M059J (cell line): ENCODE data around the gene RBBP4. TPM values are rescaled to one million over a fixed set of nuclear protein-coding genes. Genes with fewer than 3 reads are reported as not detected.
"Not testable (repeated sequence)": the region's sequence is repeated elsewhere in the genome, so short reads cannot be mapped to it uniquely, and the experiment has no call there.

Experiments
- DNase-seq: peaks from one replicate; pipeline ENCODE4 v3.0.0-alpha.2; 2012; ENCODE audit warnings: low read depth
- total RNA-seq: library from RNA; depleted of rRNA; stranded (reverse); fragments of >200 nt; shearing (Covaris generic); gene quantifications from 2 replicates; pipeline ENCODE4 v1.2.3, GENCODE V29; 2014

RBBP4 gene
- total RNA-seq, 1 experiment from 2014 or later, result 233 TPM

DNA sequence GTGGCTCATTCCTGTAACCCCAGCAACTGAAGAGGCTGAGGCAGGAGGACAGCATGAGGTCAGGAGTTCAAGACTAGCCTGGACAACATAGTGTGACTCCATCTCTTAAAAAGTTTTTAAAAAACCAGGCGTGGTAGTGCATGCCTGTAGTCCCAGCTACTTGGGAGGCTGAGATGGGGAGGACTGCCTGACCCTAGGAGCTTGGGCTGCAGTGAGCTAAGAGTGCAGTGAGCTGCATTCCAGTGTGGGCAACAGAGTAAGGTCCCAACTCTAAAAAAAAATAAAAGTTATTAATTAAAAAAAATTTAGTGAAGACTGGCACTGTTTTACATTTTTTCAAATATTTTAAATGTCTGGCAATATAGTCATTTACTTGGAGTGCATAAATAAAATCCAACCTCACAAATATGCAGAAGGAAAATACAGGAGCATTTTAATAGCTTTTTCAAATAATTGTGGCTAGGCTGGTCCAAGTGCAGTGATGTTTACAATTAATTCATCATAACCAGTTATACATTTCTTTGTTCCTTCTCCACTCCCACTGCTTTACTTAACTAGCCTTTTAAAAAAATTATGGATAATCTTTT is 11.4 kb upstream of the RBBP4 start:
- no peak for DNase-seq

DNA sequence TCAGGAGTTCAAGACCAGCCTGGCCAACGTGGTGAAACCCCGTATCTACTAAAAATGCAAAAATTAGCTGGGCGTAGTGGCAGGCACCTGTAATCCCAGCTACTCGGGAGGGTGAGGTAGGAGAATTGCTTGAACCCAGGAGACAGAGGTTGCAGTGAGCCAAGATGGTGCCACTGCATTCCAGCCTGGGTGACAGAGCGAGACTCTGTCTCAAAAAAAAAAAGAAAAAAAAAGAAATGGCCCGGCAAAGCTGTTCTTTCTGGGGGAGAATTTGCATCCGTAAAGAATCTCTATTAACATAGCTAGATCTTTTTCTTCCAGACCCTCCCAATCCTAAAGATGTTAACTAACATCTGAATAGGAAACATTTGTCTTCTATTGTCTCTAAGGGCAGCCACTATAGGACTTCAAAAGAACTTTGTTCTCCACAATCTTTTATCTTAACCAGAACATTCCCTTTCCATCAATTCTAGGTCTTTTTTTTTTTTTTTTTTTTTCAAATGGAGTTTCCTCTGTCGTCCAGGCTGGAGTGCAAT is 8.6 kb upstream of the RBBP4 start:
- not testable (repeated sequence) for DNase-seq

DNA sequence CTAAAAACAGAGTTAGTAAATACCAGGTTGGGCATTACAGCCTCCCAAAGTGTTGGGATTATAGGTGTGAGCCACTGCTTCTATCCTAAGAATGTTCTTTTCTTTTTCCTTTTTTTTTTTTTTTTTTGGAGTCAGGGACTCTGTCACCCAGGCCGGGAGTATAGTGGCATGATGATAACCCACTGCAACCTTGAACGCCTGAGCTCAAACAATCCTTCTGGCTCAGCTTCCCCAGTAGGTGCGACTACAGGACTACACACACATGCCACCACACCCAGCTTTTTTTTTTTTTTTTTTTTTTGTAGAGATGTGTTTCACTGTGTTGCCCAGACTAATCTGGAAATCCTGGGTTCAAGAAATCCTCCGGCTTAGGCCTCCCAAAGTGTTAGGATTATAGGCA is 6.6 kb upstream of the RBBP4 start:
- no peak for DNase-seq

DNA sequence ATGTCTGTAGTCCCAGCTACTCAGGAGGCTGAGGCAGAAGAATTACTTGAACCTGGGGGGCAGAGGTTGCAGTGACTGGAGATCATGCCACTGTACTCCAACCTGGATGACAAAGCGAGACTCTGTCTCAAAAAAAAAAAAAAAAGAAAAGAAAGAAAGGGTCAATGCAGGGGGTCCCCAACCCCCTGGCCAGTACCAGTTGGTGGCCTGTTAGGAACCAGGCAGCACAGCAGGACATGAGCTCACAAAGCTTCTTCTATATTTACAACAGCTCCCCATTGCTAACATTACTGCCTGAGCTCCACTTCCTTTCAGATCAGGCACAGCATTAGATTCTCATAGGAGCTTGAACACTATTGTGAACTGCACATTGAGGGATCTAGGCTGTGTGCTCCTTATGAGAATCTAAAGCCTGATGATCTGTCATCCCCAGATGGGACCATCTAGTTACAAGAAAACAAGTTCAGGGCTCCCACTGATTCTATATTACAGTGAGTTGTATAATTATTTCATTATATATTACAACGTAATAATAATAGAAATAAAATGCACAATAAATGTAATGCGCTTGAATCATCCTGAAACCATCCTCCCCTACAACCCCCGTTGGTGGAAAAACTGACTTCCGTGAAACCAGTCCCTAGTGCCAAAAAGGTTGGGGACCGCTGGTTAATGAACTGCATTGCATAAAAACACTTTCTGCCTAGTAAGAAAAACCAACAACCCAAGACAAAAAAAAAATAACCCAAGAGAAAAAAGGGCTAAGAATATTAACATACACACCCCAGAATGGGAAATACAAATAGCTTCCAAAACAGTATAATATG is 3.5 kb upstream of the RBBP4 start:
- no peak for DNase-seq

DNA sequence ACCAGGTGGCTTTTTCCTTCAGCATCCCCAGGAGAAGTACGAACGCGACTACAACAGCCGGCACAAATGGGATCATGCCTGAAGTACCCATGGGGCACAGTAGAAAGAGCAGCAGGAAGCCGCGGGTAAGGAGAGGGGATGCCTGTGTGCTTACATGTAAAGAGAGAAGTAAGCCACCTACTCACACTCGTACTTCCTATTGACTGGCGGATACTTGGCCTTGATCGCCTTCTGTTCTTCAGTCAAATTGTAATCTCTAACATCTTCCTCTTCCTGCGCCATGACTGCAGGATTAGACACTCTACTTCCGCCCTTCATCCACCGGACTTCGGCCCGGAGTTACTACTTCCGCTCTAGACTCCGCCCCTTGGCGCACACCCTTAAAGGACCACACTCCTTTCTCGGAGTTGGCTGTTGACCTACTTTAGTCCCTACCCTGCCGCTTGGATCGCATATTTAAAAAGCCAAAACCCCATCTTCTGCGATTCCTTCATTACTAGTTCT is 708 bp upstream of the RBBP4 start, which contains the start of gene ZBTB8OS:
ZBTB8OS (minus strand) TSS at position 303 of the 504 bp plus-strand sequence; CDS start at position 282, 21 bp downstream.
- DNase-seq, result peak; percentile 96

DNA sequence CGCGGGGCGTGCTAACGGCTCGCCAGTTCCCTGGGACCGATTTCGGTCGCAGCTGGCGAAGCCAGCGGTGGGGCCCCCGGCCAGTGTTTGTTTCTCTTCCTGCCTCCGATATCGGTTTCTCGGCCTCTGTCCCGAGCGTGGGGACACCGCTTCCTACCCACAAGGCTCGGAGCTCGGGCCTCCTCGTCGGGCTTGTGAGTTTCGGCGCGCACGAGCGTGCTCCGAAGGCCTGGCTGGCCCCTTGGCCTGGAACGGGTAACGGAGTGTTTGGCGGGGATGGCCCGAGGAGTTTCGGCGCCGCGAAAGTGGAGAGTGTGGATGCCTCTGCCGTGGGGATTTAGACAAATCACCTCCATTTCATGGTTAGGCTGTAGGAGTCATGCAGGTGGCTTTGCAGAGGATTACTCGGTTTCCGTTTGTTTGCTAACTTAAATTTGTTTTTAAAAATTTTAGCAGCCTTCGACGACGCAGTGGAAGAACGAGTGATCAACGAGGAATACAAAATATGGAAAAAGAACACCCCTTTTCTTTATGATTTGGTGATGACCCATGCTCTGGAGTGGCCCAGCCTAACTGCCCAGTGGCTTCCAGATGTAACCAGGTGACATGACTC is 559 bp downstream of the RBBP4 start:
- DNase-seq, result no peak

DNA sequence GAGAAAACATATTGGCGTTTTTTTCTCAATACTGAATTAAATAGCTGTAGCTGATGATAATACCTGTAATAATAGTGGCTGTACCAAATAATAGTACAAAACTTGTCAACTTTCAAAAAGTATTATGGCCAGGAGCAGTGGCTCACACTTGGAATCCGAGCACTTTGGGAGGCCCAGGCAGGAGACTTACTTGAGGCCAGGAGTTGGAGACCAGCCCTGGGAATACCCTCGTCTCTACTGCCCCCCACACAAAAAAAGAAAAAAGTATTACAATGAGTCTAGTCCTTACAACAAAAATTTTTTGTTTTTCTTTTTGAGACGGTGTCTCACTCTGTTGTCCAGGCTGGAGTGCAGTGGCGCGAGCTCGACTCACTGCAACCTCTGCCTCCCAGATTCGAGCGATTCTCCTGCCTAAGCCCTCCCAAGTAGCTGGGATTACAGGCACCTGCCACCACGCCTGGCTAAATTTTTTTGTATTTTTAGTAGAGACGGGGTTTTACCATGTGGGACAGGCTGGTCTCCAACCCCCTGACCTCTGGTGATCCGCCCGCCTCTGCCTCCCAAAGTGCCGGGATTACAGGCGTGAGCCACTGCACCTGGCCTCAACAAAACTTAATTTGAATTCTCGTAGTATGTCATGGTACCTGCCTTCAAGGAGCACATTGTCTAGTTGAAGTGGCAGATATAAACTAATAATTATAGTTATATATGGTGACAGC is 1.4 kb downstream of the RBBP4 start:
- DNase-seq, result no peak

DNA sequence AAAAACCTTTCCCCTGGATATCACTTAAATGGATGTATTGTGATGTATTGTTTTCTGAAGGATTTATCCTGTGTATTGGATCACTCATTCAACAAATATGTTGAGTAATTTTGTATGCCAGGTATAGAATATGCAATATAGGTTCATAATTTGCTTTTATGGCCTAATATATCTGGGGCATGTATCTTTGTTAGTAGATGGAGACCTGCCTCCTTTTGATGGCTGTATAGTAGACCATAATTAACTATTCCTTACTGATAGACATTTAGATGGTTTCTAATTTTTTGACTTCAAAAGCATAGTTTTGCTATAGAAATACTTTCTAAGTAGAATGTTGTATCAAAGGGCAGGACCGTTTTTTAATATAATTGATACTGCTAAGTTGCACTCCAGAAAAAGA is 8.6 kb downstream of the RBBP4 start:
- DNase-seq, result no peak

DNA sequence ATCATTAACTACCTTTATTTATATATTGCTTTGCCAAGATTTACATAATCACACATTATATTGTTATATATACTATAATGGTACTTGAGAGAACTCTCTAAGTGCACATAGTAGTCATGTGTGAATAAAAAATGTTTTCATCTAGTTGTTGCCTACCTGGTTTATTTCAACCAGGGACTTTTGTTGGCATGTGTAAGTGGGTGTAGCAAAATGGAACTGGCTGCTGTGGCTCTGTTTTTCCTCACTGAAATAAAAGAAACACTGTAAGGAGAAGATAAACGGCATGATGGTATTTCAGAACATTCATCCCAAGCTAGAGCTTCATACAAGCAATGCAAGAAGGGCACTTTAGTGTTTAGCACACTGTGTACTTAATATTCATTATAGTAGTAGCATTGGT is 14.9 kb downstream of the RBBP4 start:
- no peak for DNase-seq

DNA sequence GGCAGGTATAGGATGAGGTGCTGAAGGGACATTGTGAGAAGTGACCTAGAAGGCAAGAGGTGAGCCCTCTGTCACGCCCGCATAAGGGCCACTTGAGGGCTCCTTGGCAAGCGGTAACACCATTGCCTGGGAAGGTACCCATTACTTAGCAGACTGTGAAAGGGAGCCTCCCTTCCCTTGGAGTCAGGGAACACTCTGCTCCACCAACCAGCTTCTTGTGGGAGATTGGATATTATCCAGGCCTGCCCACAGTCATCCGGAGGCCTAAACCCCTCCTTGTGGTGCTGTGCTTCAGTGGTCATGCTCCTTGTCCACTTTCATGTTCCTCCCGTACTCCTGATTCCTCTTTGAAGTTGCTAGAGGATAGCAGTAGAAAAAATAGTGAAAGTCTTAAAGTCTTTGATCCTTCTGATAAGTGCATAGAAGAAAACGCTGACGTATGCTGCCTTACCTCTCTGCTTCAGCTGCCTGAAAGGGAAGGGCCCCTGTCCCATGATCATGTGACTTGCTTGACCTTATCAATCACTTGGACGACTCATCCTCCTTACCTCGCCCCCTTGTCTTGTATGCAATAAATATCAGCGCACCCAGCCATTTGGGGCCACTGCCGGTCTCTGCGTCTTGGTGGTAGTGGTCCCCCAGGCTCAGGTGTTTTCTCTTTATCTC is 16.0 kb downstream of the RBBP4 start:
- no peak for DNase-seq

DNA sequence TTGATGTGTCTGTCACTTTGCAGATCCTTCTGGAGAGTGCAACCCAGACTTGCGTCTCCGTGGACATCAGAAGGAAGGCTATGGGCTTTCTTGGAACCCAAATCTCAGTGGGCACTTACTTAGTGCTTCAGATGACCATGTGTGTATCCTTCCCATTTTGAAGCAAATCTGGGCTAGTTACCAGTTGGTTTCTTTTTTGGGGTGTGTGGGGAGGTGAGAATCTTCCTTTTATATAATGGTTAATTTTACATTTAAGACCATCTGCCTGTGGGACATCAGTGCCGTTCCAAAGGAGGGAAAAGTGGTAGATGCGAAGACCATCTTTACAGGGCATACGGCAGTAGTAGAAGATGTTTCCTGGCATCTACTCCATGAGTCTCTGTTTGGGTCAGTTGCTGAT is 17.7 kb downstream of the RBBP4 start:
- not testable (repeated sequence) for DNase-seq

DNA sequence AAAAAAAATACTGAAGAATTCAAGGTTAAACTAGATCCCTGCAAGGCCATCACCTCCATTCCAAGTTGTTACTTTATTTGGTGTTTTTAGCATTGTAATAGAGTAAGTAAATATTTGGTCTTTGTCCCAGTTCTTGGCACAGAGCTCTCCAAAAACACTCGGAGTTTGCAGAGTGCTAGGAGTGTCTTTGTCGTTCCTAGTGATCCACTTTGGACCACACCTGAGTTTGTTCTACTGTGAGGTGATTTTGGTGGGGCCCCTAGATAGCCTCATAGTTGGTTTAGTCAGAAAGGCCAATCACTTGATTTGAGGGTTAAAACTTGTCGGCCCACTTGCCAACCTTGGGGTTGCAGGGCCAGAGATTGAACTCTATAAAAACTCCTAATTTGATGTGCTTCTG is 25.9 kb downstream of the RBBP4 start:
- no peak for DNase-seq

DNA sequence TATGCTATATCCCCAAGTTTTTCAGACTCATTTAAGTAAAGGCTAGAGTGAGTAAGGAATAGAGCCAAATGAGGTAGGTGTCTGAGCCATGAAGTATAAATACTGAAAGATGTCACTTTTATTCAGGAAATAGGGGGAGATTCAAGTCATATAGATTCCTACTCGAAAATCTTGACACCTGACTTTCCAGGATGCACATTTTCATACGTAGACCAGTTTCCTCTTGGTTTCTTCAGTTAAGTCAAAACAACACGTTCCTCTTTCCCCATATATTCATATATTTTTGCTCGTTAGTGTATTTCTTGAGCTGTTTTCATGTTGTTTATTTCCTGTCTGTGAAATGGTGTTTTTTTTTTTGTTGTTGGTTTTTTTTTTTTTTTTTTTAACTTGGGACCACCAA is 29.0 kb downstream of the RBBP4 start:
- DNase-seq, result not testable (repeated sequence)

DNA sequence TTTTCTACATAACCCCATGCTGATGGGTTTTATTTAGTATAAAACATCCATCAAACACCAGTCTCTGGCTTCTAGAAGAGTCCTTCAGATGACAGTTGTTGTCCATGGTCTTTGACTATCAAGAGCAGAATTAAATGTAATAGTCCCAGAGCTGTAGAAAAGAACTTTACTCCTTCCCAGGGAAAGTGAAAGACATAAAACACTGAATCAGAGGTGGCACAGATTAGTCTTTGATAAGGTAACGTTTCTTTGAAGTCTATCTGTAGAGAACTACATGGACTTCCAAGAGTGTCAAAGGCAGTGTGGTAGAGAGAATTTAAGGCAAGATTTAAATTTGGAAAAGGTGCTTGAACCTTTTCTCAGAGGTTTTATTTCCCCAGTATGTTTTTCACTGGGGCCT is 29.6 kb downstream of the RBBP4 start:
- no peak for DNase-seq

DNA sequence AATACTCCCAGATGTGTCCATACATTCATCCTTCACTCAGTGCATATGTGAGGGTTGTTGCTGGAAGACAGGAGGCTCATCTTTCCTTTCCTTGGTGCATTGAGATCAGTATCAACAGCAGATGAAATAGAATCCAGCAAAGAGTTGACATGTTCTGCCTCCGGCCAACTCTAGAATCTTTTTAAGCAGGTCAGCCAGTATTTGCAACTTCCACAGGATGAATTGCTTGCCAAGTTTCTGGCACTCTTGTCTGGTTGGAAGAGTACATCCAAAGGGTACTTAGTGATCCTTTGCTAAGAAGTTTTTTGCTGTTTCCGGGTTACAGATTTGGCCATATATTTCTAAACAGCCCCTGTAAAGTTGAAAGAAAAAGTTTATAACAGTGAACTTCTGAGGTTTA is 30.5 kb downstream of the RBBP4 start:
- no peak for DNase-seq

DNA sequence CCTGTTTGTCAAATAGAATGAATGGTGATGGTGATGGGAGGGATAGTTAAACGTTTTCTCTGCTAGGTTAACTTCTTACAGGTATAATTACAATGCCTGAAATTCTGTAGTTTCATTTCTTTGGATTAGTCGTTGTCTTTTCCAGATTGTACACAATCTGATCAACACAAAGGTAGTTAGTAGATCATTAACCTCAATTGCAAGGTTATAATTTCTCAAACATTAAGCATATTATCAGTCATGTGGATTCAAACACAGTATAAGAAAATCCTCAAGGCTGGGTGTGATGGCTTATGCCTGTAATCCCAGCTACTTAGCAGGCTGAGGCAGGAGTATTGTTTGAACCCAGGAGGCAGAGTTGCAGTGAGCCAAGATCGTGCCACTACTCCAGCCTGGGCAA is 31.0 kb downstream of the RBBP4 start:
- no peak for DNase-seq

DNA sequence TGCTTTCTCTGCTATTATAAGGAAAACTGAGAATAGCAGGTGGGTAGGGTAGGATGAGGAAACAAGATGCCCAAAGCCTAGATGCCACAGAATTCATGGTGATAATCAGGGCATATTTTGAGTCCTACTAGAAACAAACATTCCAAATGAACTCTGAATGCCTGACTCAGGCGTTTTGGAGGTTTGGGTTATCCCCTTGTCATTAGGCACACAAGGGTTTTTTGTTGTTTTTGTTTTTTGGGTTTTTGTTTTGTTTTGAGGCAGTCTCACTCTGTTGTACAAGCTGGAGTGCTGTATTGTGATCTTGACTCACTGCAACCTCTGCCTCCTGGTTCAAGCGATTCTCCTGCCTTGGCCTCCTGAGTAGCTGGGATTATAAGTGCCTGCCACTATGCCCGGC is 32.4 kb downstream of the RBBP4 start:
- DNase-seq, result no peak

DNA sequence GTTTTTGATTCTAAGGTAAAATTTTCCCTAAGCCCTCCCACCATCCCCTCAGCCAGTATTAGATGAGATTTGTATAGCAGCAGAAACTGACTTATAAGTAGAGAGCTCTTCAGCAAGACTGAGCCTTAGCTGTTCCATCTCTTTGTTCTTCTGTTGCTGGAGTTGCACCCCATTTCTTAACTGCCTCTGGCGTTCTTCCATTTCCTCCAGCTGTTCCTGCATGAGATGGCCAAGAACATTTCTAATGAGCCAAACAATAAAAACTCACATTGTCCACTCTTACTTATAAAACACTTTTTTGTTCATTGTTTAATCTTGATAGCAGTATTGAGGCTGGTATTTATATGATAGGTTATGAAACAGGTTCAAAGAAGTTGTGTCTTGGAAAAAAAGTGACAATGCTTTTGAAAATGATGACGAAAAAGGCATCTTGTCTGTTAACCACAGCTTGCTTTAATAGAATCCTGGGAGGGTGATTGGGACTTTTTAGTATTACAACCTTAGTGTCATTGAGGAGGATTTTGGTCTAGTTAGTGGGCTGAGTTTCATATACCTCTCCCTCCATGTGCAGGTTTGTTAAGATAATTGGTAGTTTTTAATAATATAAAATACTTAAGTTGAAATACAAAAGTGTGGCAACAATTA is 33.3 kb downstream of the RBBP4 start:
- peak; percentile 37 for DNase-seq

DNA sequence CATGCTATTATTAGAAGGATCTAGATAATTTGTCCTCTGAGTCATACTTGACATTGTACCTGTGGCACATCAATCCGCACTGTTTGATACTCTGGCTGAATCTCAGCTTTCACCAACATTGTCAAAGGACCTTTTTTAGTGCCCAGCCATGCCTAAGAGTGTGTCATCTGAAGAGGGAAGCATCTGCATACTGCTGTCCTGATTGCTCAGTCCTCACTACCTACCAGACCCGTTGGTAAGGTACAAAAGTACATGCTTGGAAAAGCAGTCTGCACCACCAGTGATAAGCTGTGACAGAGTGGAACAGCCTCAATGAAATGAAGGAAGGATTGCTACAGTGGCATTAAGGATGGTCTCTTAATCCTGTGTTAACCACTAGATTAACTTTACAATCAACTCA is 34.5 kb downstream of the RBBP4 start:
- DNase-seq, result no peak

DNA sequence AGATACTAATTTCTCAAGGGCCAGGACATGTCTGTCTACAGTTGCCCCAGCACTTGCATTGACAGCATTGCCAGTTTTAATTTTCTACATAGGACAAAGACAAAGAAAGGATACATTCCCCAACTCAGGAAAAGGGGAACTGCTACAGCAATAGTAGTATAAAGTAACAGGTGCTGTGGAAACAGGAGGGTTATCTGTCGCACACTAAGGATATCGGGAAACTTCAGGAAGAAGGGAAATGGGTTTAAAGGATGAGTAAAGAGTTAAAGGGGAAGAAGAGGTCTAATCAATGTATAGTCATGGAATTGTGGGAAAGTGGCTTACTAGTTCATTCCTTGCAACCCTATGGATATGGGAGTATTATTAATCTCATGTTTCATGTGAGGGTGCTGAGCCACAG is 35.4 kb downstream of the RBBP4 start:
- DNase-seq, result no peak
